D721Med (cell line): ENCODE data around the gene BAHCC1.

ENCODE experiments used
- DNase-seq: peaks from one replicate; pipeline ENCODE4 v3.0.0; 2011; ENCODE audit warnings: low spot score; ENCODE audit not compliant: insufficient read length
- FAIRE-seq: peaks from 2 replicates; lab custom pipeline; 2011; peaks lifted over from hg19 to GRCh38; lab: Jason Lieb, UNC
- CTCF ChIP-seq: IDR thresholded peaks from 2 replicates; pipeline ENCODE4 v1.5.1; 2012; ENCODE audit warnings: mild to moderate bottlenecking, control low read depth; ENCODE audit not compliant: insufficient read depth; ENCODE audit errors: missing control alignments

The BAHCC1 gene

GRCh38 chr17:81380131-81380530 is 15.1 kb upstream of the BAHCC1 start:
- FAIRE-seq (no peak), DNase-seq (no peak)
- no peak for TF ChIP-seq CTCF

GRCh38 chr17:81380666-81381518 is 14.4 kb upstream of the BAHCC1 start:
- DNase-seq: no peak
- TF ChIP-seq CTCF: no peak
- no peak for FAIRE-seq

GRCh38 chr17:81381632-81382577 is 13.4 kb upstream of the BAHCC1 start:
- FAIRE-seq: no peak

GRCh38 chr17:81382851-81383250 is 12.4 kb upstream of the BAHCC1 start:
- TF ChIP-seq CTCF: no peak
- DNase-seq (no peak), FAIRE-seq (no peak)

More at GRCh38 chr17:81381632-81382577, 13.4 kb upstream of the BAHCC1 start:
- no peak for DNase-seq
- TF ChIP-seq CTCF: no peak

- no peak for FAIRE-seq
- no peak for TF ChIP-seq CTCF
- DNase-seq: no peak
These were observed 11.5 kb upstream of the BAHCC1 start for GRCh38 chr17:81383504-81384421.

GRCh38 chr17:81384929-81385319 is 10.3 kb upstream of the BAHCC1 start:
- no peak for TF ChIP-seq CTCF
- no peak for DNase-seq
- no peak for FAIRE-seq
